RWPE1 (cell line): ENCODE data around the gene ABCE1.

Source experiments
- CTCF ChIA-PET: fragments of 350-600 bp; sonication (Branson Sonifier 250); formaldehyde crosslinking; extraction: SDS; loops from one replicate; lab custom pipeline; 2021; lab: Yijun Ruan, JAX
- POLR2A ChIA-PET: fragments of 400-600 bp; formaldehyde crosslinking; extraction: SDS; loops from one replicate; lab custom pipeline; 2020; ENCODE audit warnings: antibody characterized with exemption; ENCODE audit not compliant: low non-redundant PET; lab: Yijun Ruan, JAX
- DNase-seq: peaks from one replicate; pipeline ENCODE4 v3.0.0; 2012; ENCODE audit warnings: low spot score
- H3K27ac ChIP-seq: fragments of 450-650 bp; 2 replicates; pipeline ENCODE4 v1.5.1; 2017
- CTCF ChIP-seq: fragments of 450-650 bp; conservative IDR thresholded peaks from 2 replicates; pipeline ENCODE4 v1.5.1; 2017; ENCODE audit warnings: low read depth, mild to moderate bottlenecking

Gene ABCE1

GRCh38 chr4:145177906-145178538 is 79.9 kb downstream of the ABCE1 start:
- CTCF ChIA-PET = interaction anchor here (0.6 kb wide), 1 partner anchor 1645 kb away, joined by 3 read pairs; no protein-coding TSS in a partner anchor
- no peak for TF ChIP-seq CTCF
- POLR2A ChIA-PET = no interaction called here
- H3K27ac ChIP-seq = no peak overlapping the region
- no peak for DNase-seq

- peak overlapping the region; percentile 92; the same call in 1 of the 2 replicates for H3K27ac ChIP-seq
- POLR2A ChIA-PET = no interaction called here
- CTCF ChIA-PET = interaction anchor here (0.6 kb wide), 2 partner anchors 14 to 439 kb away, joined by 3 read pairs; no protein-coding TSS in a partner anchor
- no peak for TF ChIP-seq CTCF
- no peak for DNase-seq
Measured at GRCh38 chr4:145178740-145179280, 80.7 kb downstream of the ABCE1 start.
